ENCODE results near the gene NLGN3. TPM values are rescaled to one million over a fixed set of nuclear protein-coding genes. Genes with fewer than 3 reads are reported as not detected.

NLGN3 gene
- total and polyA plus RNA-seq, 7 experiments from 2014 or later: 0.09 to 4.6 (median 2.9) TPM

GRCh38 chrX:71158603-71159002 is 14.0 kb downstream of the NLGN3 start:
- Histone ChIP-seq H3K27me3 (ENCODE audit: control insufficient read depth in 2 of 2, insufficient read depth in 2 of 2, low read length in 2 of 2) (no peaks in the 10 kb centered on the region), H3K27ac (ENCODE audit: low read depth, low read length) (no peak overlapping the region), H3K4me3 (ENCODE audit: low read length) (no peak overlapping the region), H3K36me3 (ENCODE audit: control insufficient read depth in 2 of 3, insufficient read depth in 3 of 3, low read length in 3 of 3) (no peaks in the 10 kb centered on the region), H3K9me3 (ENCODE audit: control insufficient read depth in 2 of 3, low read length in 3 of 3) (no peaks in the 10 kb centered on the region), H3K4me1 (ENCODE audit: control insufficient read depth in 2 of 2, insufficient read depth in 2 of 2, low read length in 2 of 2) (peaks cover 0 to 7% of the 10 kb centered on the region in 2 donors)
- no peak for DNase-seq
- ChIA-PET POLR2A (interaction anchor here (1.0 to 2.0 kb wide), 2 partner anchors 23 to 28 kb away, joined by 3 to 4 read pairs; no protein-coding TSS in a partner anchor), CTCF (interaction anchor here (0.9 kb wide), 1 partner anchor 16 kb away, joined by 3 read pairs; no protein-coding TSS in a partner anchor)
- H3K4me1 Mint-ChIP-seq: peaks cover 5 to 15% (median 11%) of the 10 kb centered on the region in 7 donors
- H3K9me3 Mint-ChIP-seq: peaks cover 0 to 4% (median 0%) of the 10 kb centered on the region in 11 donors
- no peaks in the 10 kb centered on the region for H3K27me3 Mint-ChIP-seq
- peaks cover 0 to 8% (median 0%) of the 10 kb centered on the region in 5 donors for H3K36me3 Mint-ChIP-seq
- ATAC-seq: no peak
- peak overlapping the region in 2 of 10 donors; percentile 42 for H3K4me3 Mint-ChIP-seq
- peak overlapping the region in 4 of 9 donors; percentile 49 to 67 (median 56) for H3K27ac Mint-ChIP-seq
- intact Hi-C loops (cut with micrococcal nuclease): no loop called here

DNA sequence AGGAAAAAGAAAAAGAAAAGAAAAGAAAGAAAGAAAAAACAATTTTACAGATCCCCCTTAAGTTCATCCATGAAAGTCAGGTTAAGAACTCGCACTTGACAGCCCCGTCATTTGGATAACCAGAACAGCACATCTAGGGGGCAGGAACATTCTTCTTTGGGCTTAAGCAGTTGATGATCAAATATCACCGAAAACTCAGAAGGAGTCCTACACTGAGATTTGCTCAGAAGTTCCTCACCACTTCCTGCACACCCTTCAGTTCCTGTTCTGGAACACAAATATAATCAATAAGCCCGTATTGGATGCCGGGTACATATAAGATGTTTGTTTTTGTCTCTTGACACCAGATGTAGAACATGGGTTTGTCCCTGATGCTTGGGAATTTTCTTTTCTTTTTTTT is 14.7 kb downstream of the NLGN3 start:
- peaks cover 0 to 4% (median 0%) of the 10 kb centered on the region in 11 donors for H3K9me3 Mint-ChIP-seq
- peak; percentile 69 for ATAC-seq
- peak overlapping the region in 6 of 10 donors; percentile 14 to 66 (median 48) for H3K4me3 Mint-ChIP-seq
- DNase-seq: peak in 6 of 9 donors; percentile 29 to 56 (median 42)
- no peak overlapping the region for H3K27ac ChIP-seq (ENCODE audit: low read depth, low read length)
- H3K4me1 Mint-ChIP-seq: peaks cover 5 to 15% (median 11%) of the 10 kb centered on the region in 7 donors
- intact Hi-C loops (cut with micrococcal nuclease): no loop called here
- H3K27ac Mint-ChIP-seq: peak overlapping the region in 5 of 9 donors; percentile 15 to 78 (median 67)
- ChIA-PET POLR2A (interaction anchor here (1.0 to 2.0 kb wide), 2 partner anchors 23 to 29 kb away, joined by 3 to 4 read pairs; no protein-coding TSS in a partner anchor), CTCF (interaction anchor here (0.9 kb wide), 1 partner anchor 15 kb away, joined by 3 read pairs; no protein-coding TSS in a partner anchor)
- no peaks in the 10 kb centered on the region for H3K27me3 Mint-ChIP-seq
- no peaks in the 10 kb centered on the region for H3K27me3 ChIP-seq (ENCODE audit: control insufficient read depth in 2 of 2, insufficient read depth in 2 of 2, low read length in 2 of 2)
- H3K36me3 Mint-ChIP-seq: peaks cover 0 to 8% (median 0%) of the 10 kb centered on the region in 5 donors
- H3K4me1 ChIP-seq (ENCODE audit: control insufficient read depth in 2 of 2, insufficient read depth in 2 of 2, low read length in 2 of 2): peaks cover 0 to 7% of the 10 kb centered on the region in 2 donors
- H3K36me3 ChIP-seq (ENCODE audit: control insufficient read depth in 2 of 3, insufficient read depth in 3 of 3, low read length in 3 of 3): no peaks in the 10 kb centered on the region
- no peak overlapping the region for H3K4me3 ChIP-seq (ENCODE audit: low read length)
- no peaks in the 10 kb centered on the region for H3K9me3 ChIP-seq (ENCODE audit: control insufficient read depth in 2 of 3, low read length in 3 of 3)

GRCh38 chrX:71160475-71160874 is 15.8 kb downstream of the NLGN3 start:
- H3K36me3 ChIP-seq (ENCODE audit: control insufficient read depth in 2 of 3, insufficient read depth in 3 of 3, low read length in 3 of 3): no peaks in the 10 kb centered on the region
- peaks cover 5 to 15% (median 11%) of the 10 kb centered on the region in 7 donors for H3K4me1 Mint-ChIP-seq
- POLR2A ChIA-PET: interaction anchor here (0.7 kb wide), 1 partner anchor 163 kb away, joined by 3 read pairs; no protein-coding TSS in a partner anchor
- H3K4me3 ChIP-seq (ENCODE audit: low read length): no peak overlapping the region
- CTCF ChIA-PET: no interaction called here
- intact Hi-C loops (cut with micrococcal nuclease): no loop called here
- no peak overlapping the region for H3K27ac ChIP-seq (ENCODE audit: low read depth, low read length)
- H3K9me3 Mint-ChIP-seq: peaks cover 0 to 4% (median 0%) of the 10 kb centered on the region in 11 donors
- peaks cover 0 to 8% (median 0%) of the 10 kb centered on the region in 5 donors for H3K36me3 Mint-ChIP-seq
- H3K4me1 ChIP-seq (ENCODE audit: control insufficient read depth in 2 of 2, insufficient read depth in 2 of 2, low read length in 2 of 2): peaks cover 0 to 7% of the 10 kb centered on the region in 2 donors
- no peaks in the 10 kb centered on the region for H3K9me3 ChIP-seq (ENCODE audit: control insufficient read depth in 2 of 3, low read length in 3 of 3)
- no peaks in the 10 kb centered on the region for H3K27me3 ChIP-seq (ENCODE audit: control insufficient read depth in 2 of 2, insufficient read depth in 2 of 2, low read length in 2 of 2)
- H3K27ac Mint-ChIP-seq: peak overlapping the region in 2 of 9 donors; percentile 8 to 32
- DNase-seq (no peak), ATAC-seq (no peak)
- no peak overlapping the region for H3K4me3 Mint-ChIP-seq
- no peaks in the 10 kb centered on the region for H3K27me3 Mint-ChIP-seq

DNA sequence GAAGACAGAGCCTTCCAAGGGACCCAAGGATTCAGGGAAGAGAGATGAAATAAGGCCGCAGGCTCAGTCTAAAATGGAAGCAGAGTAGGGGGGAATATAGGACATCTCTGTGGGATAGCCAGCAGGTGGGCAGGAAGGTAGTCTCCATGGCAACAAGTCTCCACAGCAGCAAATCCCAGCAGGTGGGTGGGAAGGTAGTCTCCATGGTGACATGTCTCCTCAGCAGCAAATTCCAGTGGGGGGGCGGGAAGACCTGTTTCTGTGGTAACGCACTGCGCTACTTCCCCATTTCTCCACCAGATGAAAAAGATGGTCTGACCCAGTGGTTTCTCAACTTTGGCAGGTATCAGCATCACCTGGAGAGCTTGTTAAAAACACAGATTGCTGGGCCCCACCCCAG is 18.3 kb downstream of the NLGN3 start:
- POLR2A ChIA-PET: no interaction called here
- Histone ChIP-seq H3K27me3 (ENCODE audit: control insufficient read depth in 2 of 2, insufficient read depth in 2 of 2, low read length in 2 of 2) (no peaks in the 10 kb centered on the region), H3K4me3 (ENCODE audit: low read length) (no peak overlapping the region), H3K27ac (ENCODE audit: low read depth, low read length) (no peak overlapping the region), H3K36me3 (ENCODE audit: control insufficient read depth in 2 of 3, insufficient read depth in 3 of 3, low read length in 3 of 3) (no peaks in the 10 kb centered on the region), H3K4me1 (ENCODE audit: control insufficient read depth in 2 of 2, insufficient read depth in 2 of 2, low read length in 2 of 2) (peaks cover 0 to 7% of the 10 kb centered on the region in 2 donors), H3K9me3 (ENCODE audit: control insufficient read depth in 2 of 3, low read length in 3 of 3) (no peaks in the 10 kb centered on the region)
- ATAC-seq (no peak), DNase-seq (no peak)
- H3K27ac Mint-ChIP-seq: peak overlapping the region in 2 of 9 donors; percentile 33 to 75
- H3K4me3 Mint-ChIP-seq: no peak overlapping the region
- CTCF ChIA-PET: no interaction called here
- intact Hi-C loops (cut with micrococcal nuclease): no loop called here
- H3K4me1 Mint-ChIP-seq: peaks cover 0 to 15% (median 11%) of the 10 kb centered on the region in 7 donors
- peaks cover 0 to 4% (median 0%) of the 10 kb centered on the region in 11 donors for H3K9me3 Mint-ChIP-seq
- H3K27me3 Mint-ChIP-seq: no peaks in the 10 kb centered on the region
- H3K36me3 Mint-ChIP-seq: peaks cover 0 to 9% (median 0%) of the 10 kb centered on the region in 5 donors

GRCh38 chrX:71164071-71164470 is 19.4 kb downstream of the NLGN3 start:
- intact Hi-C loops (cut with micrococcal nuclease): no loop called here
- H3K4me3 ChIP-seq (ENCODE audit: low read length): no peak overlapping the region
- Mint-ChIP-seq H3K36me3 (peaks cover 0 to 9% (median 0%) of the 10 kb centered on the region in 5 donors), H3K4me3 (no peak overlapping the region), H3K27ac (peak overlapping the region in 1 of 9 donors; percentile 41), H3K9me3 (peaks cover 0 to 4% (median 0%) of the 10 kb centered on the region in 11 donors), H3K4me1 (peaks cover 0 to 7% (median 4%) of the 10 kb centered on the region in 7 donors), H3K27me3 (no peaks in the 10 kb centered on the region)
- H3K4me1 ChIP-seq (ENCODE audit: control insufficient read depth in 2 of 2, insufficient read depth in 2 of 2, low read length in 2 of 2): peaks cover 0 to under 1% of the 10 kb centered on the region in 2 donors
- H3K27ac ChIP-seq (ENCODE audit: low read depth, low read length): no peak overlapping the region
- ChIA-PET CTCF (no interaction called here), POLR2A (no interaction called here)
- H3K9me3 ChIP-seq (ENCODE audit: control insufficient read depth in 2 of 3, low read length in 3 of 3): no peaks in the 10 kb centered on the region
- DNase-seq (no peak), ATAC-seq (no peak)
- H3K36me3 ChIP-seq (ENCODE audit: control insufficient read depth in 2 of 3, insufficient read depth in 3 of 3, low read length in 3 of 3): no peaks in the 10 kb centered on the region
- no peaks in the 10 kb centered on the region for H3K27me3 ChIP-seq (ENCODE audit: control insufficient read depth in 2 of 2, insufficient read depth in 2 of 2, low read length in 2 of 2)

- Mint-ChIP-seq H3K27ac (no peak overlapping the region), H3K4me1 (peaks cover 2 to 6% (median 3%) of the 10 kb centered on the region in 7 donors), H3K36me3 (peaks cover 0 to 6% (median 0%) of the 10 kb centered on the region in 5 donors), H3K4me3 (no peak overlapping the region), H3K27me3 (no peaks in the 10 kb centered on the region), H3K9me3 (peaks cover 0 to 4% (median 0%) of the 10 kb centered on the region in 11 donors)
- Histone ChIP-seq H3K27me3 (ENCODE audit: control insufficient read depth in 2 of 2, insufficient read depth in 2 of 2, low read length in 2 of 2) (no peaks in the 10 kb centered on the region), H3K4me3 (ENCODE audit: low read length) (no peak overlapping the region), H3K36me3 (ENCODE audit: control insufficient read depth in 2 of 3, insufficient read depth in 3 of 3, low read length in 3 of 3) (no peaks in the 10 kb centered on the region), H3K9me3 (ENCODE audit: control insufficient read depth in 2 of 3, low read length in 3 of 3) (no peaks in the 10 kb centered on the region), H3K4me1 (ENCODE audit: control insufficient read depth in 2 of 2, insufficient read depth in 2 of 2, low read length in 2 of 2) (no peaks in the 10 kb centered on the region), H3K27ac (ENCODE audit: low read depth, low read length) (no peak overlapping the region)
- CTCF ChIA-PET: interaction anchor here (1.1 kb wide), 1 partner anchor 14 kb away, joined by 3 read pairs; no protein-coding TSS in a partner anchor
- intact Hi-C loops (cut with micrococcal nuclease): no loop called here
- ATAC-seq (no peak), DNase-seq (no peak)
- POLR2A ChIA-PET: no interaction called here
These were observed 21.8 kb downstream of the NLGN3 start for GRCh38 chrX:71166461-71166860.
